Measurements from ENCODE around the gene CAD. TPM values are rescaled to one million over a fixed set of nuclear protein-coding genes. Genes with fewer than 3 reads are reported as not detected.

Gene CAD
- total RNA-seq, 4 donors from 2014 or later = 2.7 to 10.2 (median 7.1) TPM

- ATAC-seq (no peak), DNase-seq (no peak)
- Histone ChIP-seq H3K27me3 (no peaks in the 10 kb centered on the region), H3K36me3 (peaks cover 0 to 39% of the 10 kb centered on the region in 2 donors), H3K27ac (no peak overlapping the region), H3K4me1 (peaks cover 7% of the 10 kb centered on the region in 2 donors), H3K9me3 (no peaks in the 10 kb centered on the region), H3K4me3 (no peak overlapping the region)
- no peak for TF ChIP-seq POLR2A (IDR thresholded peaks at IDR 0.05)
- in situ Hi-C loops (cut with MboI; ENCODE audit: low sequenced_read_pairs in 4 of 4) = no loop called here
- intact Hi-C loops (cut with DNase I; ENCODE audit: low total_unique reads) = no loop called here
Measured at GRCh38 chr2:27245626-27246025, 28.5 kb downstream of the CAD start.

- Histone ChIP-seq H3K36me3 (peaks cover 0 to 16% of the 10 kb centered on the region in 2 donors), H3K4me1 (peaks cover 7% of the 10 kb centered on the region in 2 donors), H3K9me3 (no peaks in the 10 kb centered on the region), H3K27me3 (no peaks in the 10 kb centered on the region), H3K27ac (no peak overlapping the region), H3K4me3 (no peak overlapping the region)
- intact Hi-C loops (cut with DNase I; ENCODE audit: low total_unique reads) (no loop called here), in situ Hi-C loops (cut with MboI; ENCODE audit: low sequenced_read_pairs in 4 of 4) (no loop called here)
- ATAC-seq (no peak), DNase-seq (no peak)
- TF ChIP-seq, protein P1, sequence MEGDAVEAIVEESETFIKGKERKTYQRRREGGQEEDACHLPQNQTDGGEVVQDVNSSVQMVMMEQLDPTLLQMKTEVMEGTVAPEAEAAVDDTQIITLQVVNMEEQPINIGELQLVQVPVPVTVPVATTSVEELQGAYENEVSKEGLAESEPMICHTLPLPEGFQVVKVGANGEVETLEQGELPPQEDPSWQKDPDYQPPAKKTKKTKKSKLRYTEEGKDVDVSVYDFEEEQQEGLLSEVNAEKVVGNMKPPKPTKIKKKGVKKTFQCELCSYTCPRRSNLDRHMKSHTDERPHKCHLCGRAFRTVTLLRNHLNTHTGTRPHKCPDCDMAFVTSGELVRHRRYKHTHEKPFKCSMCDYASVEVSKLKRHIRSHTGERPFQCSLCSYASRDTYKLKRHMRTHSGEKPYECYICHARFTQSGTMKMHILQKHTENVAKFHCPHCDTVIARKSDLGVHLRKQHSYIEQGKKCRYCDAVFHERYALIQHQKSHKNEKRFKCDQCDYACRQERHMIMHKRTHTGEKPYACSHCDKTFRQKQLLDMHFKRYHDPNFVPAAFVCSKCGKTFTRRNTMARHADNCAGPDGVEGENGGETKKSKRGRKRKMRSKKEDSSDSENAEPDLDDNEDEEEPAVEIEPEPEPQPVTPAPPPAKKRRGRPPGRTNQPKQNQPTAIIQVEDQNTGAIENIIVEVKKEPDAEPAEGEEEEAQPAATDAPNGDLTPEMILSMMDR (IDR thresholded peaks at IDR 0.05 in 4 of 5, conservative IDR thresholded peaks at IDR 0.05 in 1 of 5) = no peak
- no peak for TF ChIP-seq POLR2A (IDR thresholded peaks at IDR 0.05)
Measured at GRCh38 chr2:27247893-27248292, 30.7 kb downstream of the CAD start.

GRCh38 chr2:27249159-27249890, 32.2 kb downstream of the CAD start:
- ATAC-seq (no peak), DNase-seq (no peak)
- Histone ChIP-seq H3K9me3 (no peaks in the 10 kb centered on the region), H3K4me1 (peaks cover 7% of the 10 kb centered on the region in 2 donors), H3K27ac (no peak overlapping the region), H3K4me3 (no peak overlapping the region), H3K36me3 (peaks cover 0 to 3% of the 10 kb centered on the region in 2 donors), H3K27me3 (no peaks in the 10 kb centered on the region)
- intact Hi-C loops (cut with DNase I; ENCODE audit: low total_unique reads) = no loop called here
- in situ Hi-C loops (cut with MboI; ENCODE audit: low sequenced_read_pairs in 4 of 4) = no loop called here
- TF ChIP-seq POLR2A (IDR thresholded peaks at IDR 0.05) = no peak
- TF ChIP-seq, protein P1 (IDR thresholded peaks at IDR 0.05 in 4 of 5, conservative IDR thresholded peaks at IDR 0.05 in 1 of 5) = no peak

GRCh38 chr2:27249891-27250651, 32.9 kb downstream of the CAD start:
- H3K4me1 ChIP-seq = peaks cover 7% of the 10 kb centered on the region in 2 donors
- ATAC-seq = peak; percentile 30 to 82
- H3K4me3 ChIP-seq = no peak overlapping the region
- H3K9me3 ChIP-seq = no peaks in the 10 kb centered on the region
- H3K36me3 ChIP-seq = no peaks in the 10 kb centered on the region
- in situ Hi-C loops (cut with MboI; ENCODE audit: low sequenced_read_pairs in 4 of 4) = no loop called here
- TF ChIP-seq, protein P1 (IDR thresholded peaks at IDR 0.05 in 4 of 5, conservative IDR thresholded peaks at IDR 0.05 in 1 of 5) = peak; percentile 67 to 84 (median 79)
- TF ChIP-seq POLR2A (IDR thresholded peaks at IDR 0.05) = no peak
- H3K27me3 ChIP-seq = no peaks in the 10 kb centered on the region
- DNase-seq = peak in 1 of 2 donors; percentile 54
- no peak overlapping the region for H3K27ac ChIP-seq
- intact Hi-C loops (cut with DNase I; ENCODE audit: low total_unique reads) = loop anchor here (1.0 kb wide), 2 partner anchors 30 to 42 kb away; no protein-coding TSS in a partner anchor
